Hepatocyte (in vitro differentiated cells): Measurements from ENCODE around the gene ROR1. TPM values are rescaled to one million over a fixed set of nuclear protein-coding genes. Genes with fewer than 3 reads are reported as not detected.

Experiments used
- DNase-seq: peaks from one replicate; pipeline ENCODE4 v3.0.0-alpha.2; 2016; ENCODE audit warnings: low spot score
- H2AFZ ChIP-seq: fragments of 200-600 bp; sonication (generic); 2 replicates; pipeline ENCODE4 v1.6.0; 2016; ENCODE audit warnings: antibody characterized with exemption, mild to moderate bottlenecking
- H3K27ac ChIP-seq: fragments of 200-600 bp; sonication (generic); 2 replicates; pipeline ENCODE4 v1.5.1; 2016; ENCODE audit warnings: mild to moderate bottlenecking
- H3K27me3 ChIP-seq: fragments of 200-600 bp; sonication (generic); 2 replicates; pipeline ENCODE4 v1.6.1; 2016
- H3K36me3 ChIP-seq: fragments of 200-600 bp; sonication (generic); replicated peaks from 2 replicates; pipeline ENCODE4 v1.5.1; 2016; ENCODE audit warnings: low read depth; ENCODE audit not compliant: insufficient read depth
- H3K4me1 ChIP-seq: fragments of 200-600 bp; sonication (generic); 2 replicates; pipeline ENCODE4 v1.5.1; 2016; ENCODE audit warnings: mild to moderate bottlenecking, moderate library complexity; ENCODE audit not compliant: insufficient read depth
- H3K4me2 ChIP-seq: fragments of 200-600 bp; sonication (generic); 2 replicates; pipeline ENCODE4 v1.6.0; 2016
- H3K4me3 ChIP-seq: fragments of 200-600 bp; sonication (generic); 2 replicates; pipeline ENCODE4 v1.5.1; 2016; ENCODE audit warnings: mild to moderate bottlenecking
- H3K79me2 ChIP-seq: fragments of 200-600 bp; sonication (generic); 2 replicates; pipeline ENCODE4 v1.6.0; 2017; ENCODE audit warnings: mild to moderate bottlenecking
- H3K9me2 ChIP-seq: fragments of 200-600 bp; sonication (generic); replicated peaks from 2 replicates; pipeline ENCODE4 v1.6.0; 2017; ENCODE audit warnings: mild to moderate bottlenecking; ENCODE audit not compliant: insufficient read depth
- H3K9me3 ChIP-seq: fragments of 200-600 bp; sonication (generic); 2 replicates; pipeline ENCODE4 v1.5.1; 2016; ENCODE audit warnings: low read depth, mild to moderate bottlenecking
- H4K20me1 ChIP-seq: fragments of 200-600 bp; sonication (generic); 2 replicates; pipeline ENCODE4 v1.6.0; 2016; ENCODE audit warnings: mild to moderate bottlenecking; ENCODE audit not compliant: insufficient read depth, poor library complexity, severe bottlenecking
- EZH2 ChIP-seq: fragments of 200-600 bp; sonication (generic); IDR thresholded peaks from 2 replicates; pipeline ENCODE4 v1.6.1; 2016; ENCODE audit warnings: antibody characterized with exemption, mild to moderate bottlenecking, borderline replicate concordance
- EZH2phosphoT487 ChIP-seq: fragments of 200-600 bp; sonication (generic); IDR thresholded peaks from one replicate; pipeline ENCODE4 v1.6.1; 2018; ENCODE audit warnings: antibody characterized with exemption, mild to moderate bottlenecking, low read depth, moderate library complexity; ENCODE audit not compliant: unreplicated experiment, severe bottlenecking
- WGBS: methylation state at CpG from one replicate; pipeline ENCODE4 v1.1.6; 2016; ENCODE audit warnings: low lambda C conversion rate; ENCODE audit errors: missing lambda C conversion rate; 5-methylcytosine and 5-hydroxymethylcytosine counted together
- polyA plus RNA-seq: library from polyadenylated mRNA; unstranded; fragments of >200 nt; fragmentation: Nextera tagmentation; extraction: Ambion mirVana; gene quantifications from 2 replicates; pipeline ENCODE4 v1.2.1, GENCODE V29; 2016
- total RNA-seq: library from RNA; depleted of rRNA; stranded (reverse); fragments of >200 nt; gene quantifications from 2 replicates; pipeline ENCODE4 v1.2.3, GENCODE V29; 2014
- TF ChIP-seq, protein P1 (sequence below): fragments of 200-600 bp; sonication (generic); IDR thresholded peaks from 2 replicates; pipeline ENCODE4 v1.5.1; 2016; ENCODE audit warnings: antibody characterized with exemption, mild to moderate bottlenecking; ENCODE audit not compliant: poor library complexity

ROR1 gene
- total and polyA plus RNA-seq, 2 experiments from 2014 or later, result 16.4 to 27.7 TPM

DNA sequence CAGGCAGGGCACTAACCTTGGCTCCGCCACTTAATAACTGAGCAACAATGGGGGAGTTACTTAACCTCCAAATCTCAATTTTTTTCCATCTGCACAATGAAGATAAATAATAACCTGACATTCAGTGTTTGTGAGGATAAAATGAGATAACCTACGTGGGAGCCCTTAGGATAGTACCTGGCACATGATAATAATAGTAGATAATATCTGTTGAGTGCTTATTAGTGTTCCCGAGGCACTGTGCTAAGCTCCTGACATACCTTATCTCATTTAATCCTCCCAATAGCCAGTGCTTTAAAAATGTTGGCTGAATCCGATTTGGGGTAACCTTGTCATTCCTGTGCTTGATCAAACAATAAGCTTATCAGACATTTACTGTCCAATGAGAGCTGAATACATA, 300.9 kb downstream of the ROR1 start:
- Histone ChIP-seq H3K27ac (no peak overlapping the region), H4K20me1 (no peaks in the 10 kb centered on the region), H3K4me1 (peaks cover 21% of the 10 kb centered on the region), H3K9me2 (no peaks in the 10 kb centered on the region), H2AFZ (no peak overlapping the region), H3K4me2 (no peak overlapping the region), H3K36me3 (no peaks in the 10 kb centered on the region), H3K4me3 (no peak overlapping the region), H3K79me2 (no peaks in the 10 kb centered on the region), H3K27me3 (no peaks in the 10 kb centered on the region), H3K9me3 (no peaks in the 10 kb centered on the region)
- no peak for DNase-seq
- TF ChIP-seq, protein P1, sequence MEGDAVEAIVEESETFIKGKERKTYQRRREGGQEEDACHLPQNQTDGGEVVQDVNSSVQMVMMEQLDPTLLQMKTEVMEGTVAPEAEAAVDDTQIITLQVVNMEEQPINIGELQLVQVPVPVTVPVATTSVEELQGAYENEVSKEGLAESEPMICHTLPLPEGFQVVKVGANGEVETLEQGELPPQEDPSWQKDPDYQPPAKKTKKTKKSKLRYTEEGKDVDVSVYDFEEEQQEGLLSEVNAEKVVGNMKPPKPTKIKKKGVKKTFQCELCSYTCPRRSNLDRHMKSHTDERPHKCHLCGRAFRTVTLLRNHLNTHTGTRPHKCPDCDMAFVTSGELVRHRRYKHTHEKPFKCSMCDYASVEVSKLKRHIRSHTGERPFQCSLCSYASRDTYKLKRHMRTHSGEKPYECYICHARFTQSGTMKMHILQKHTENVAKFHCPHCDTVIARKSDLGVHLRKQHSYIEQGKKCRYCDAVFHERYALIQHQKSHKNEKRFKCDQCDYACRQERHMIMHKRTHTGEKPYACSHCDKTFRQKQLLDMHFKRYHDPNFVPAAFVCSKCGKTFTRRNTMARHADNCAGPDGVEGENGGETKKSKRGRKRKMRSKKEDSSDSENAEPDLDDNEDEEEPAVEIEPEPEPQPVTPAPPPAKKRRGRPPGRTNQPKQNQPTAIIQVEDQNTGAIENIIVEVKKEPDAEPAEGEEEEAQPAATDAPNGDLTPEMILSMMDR, result no peak
- no peak for TF ChIP-seq EZH2
- no peak for TF ChIP-seq EZH2phosphoT487
- 62% methylated on average over 4 of the region's 4 CpGs for WGBS

DNA sequence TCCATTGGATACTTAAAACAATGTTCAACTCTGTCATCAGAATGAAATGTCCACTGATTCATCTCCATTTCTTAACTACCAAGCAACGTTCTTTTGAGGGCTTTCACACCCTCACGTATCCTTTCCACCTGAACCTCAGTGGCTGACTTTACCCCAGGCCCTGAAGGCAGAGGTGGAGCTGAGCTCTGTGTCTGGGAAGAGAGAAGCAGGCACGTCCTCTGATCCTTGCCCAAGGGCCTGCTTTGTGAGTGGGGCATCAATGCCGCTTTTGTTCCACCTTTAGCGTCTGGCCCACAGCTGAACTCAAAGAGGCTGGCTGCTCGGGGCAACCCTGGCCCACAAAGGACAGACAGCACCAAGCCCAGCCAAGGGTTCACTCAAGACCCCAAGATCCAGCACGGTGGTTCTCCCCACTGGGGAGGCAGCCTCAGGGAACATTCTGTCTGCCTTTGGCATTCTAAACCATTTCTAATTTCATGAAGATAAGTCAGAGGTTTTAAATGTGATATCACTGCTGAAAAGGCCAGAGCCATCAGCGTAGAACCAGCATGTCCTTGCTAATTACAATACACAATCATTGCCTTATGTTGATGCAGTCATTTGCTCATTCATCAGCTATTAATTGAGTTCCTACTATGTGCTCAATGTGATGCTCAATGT, 303.6 kb downstream of the ROR1 start:
- peaks cover 16% of the 10 kb centered on the region for H3K4me1 ChIP-seq
- H3K36me3 ChIP-seq, result no peaks in the 10 kb centered on the region
- H3K9me2 ChIP-seq, result no peaks in the 10 kb centered on the region
- H3K4me3 ChIP-seq, result no peak overlapping the region
- no peaks in the 10 kb centered on the region for H3K9me3 ChIP-seq
- H3K4me2 ChIP-seq, result no peak overlapping the region
- no peaks in the 10 kb centered on the region for H3K27me3 ChIP-seq
- no peak overlapping the region for H2AFZ ChIP-seq
- no peaks in the 10 kb centered on the region for H4K20me1 ChIP-seq
- no peak overlapping the region for H3K27ac ChIP-seq
- WGBS, result 66% methylated on average over 8 of the region's 8 CpGs
- DNase-seq, result no peak
- H3K79me2 ChIP-seq, result no peaks in the 10 kb centered on the region
- TF ChIP-seq EZH2, result no peak
- TF ChIP-seq, protein P1, result no peak

GRCh38 chr1:64080941-64081562, 307.2 kb downstream of the ROR1 start:
- Histone ChIP-seq H2AFZ (no peak overlapping the region), H3K4me2 (no peak overlapping the region), H3K79me2 (no peaks in the 10 kb centered on the region), H3K4me1 (no peaks in the 10 kb centered on the region), H3K4me3 (no peak overlapping the region), H3K9me2 (no peaks in the 10 kb centered on the region), H4K20me1 (no peaks in the 10 kb centered on the region), H3K9me3 (no peaks in the 10 kb centered on the region), H3K27ac (no peak overlapping the region), H3K36me3 (no peaks in the 10 kb centered on the region), H3K27me3 (no peaks in the 10 kb centered on the region)
- DNase-seq, result no peak
- TF ChIP-seq EZH2 (no peak), EZH2phosphoT487 (no peak)
- TF ChIP-seq, protein P1, result no peak
- 88% methylated on average over 3 of the region's 3 CpGs for WGBS
